22Rv1 (cell line): ENCODE data around the gene TAT.

Experiments used
- CTCF ChIP-seq: fragments of 450-650 bp; IDR thresholded peaks from 2 replicates; pipeline ENCODE4 v1.5.1; 2017; ENCODE audit warnings: mild to moderate bottlenecking
- ZFX ChIP-seq: fragments of 450-650 bp; IDR thresholded peaks from 2 replicates; pipeline ENCODE4 v1.6.1; 2017; ENCODE audit warnings: antibody characterized with exemption, borderline replicate concordance

GRCh38 chr16:71590584-71590983, 13.7 kb upstream of the TAT start:
- TF ChIP-seq CTCF (no peak), ZFX (no peak)
